ENCODE results near the gene YIF1B. TPM values are rescaled to one million over a fixed set of nuclear protein-coding genes. Genes with fewer than 3 reads are reported as not detected.

Gene YIF1B
- total RNA-seq, 2 donors from 2014 or later = 28.8 to 58.3 TPM

- Histone ChIP-seq H3K36me3 (peaks cover 9% of the 10 kb centered on the region), H3K27ac (no peak overlapping the region), H3K4me1 (no peaks in the 10 kb centered on the region), H3K9me3 (no peaks in the 10 kb centered on the region), H3K27me3 (no peaks in the 10 kb centered on the region), H3K4me3 (no peak overlapping the region), H3K9ac (ENCODE audit: low read depth in 2 of 2, low read length in 2 of 2) (no peak overlapping the region)
- TF ChIP-seq CTCF (IDR thresholded peaks at IDR 0.05) = no peak
- no peak for DNase-seq
- intact Hi-C loops (cut with DNase I) = loop anchor here (10.0 kb wide), 1 partner anchor 425 kb away; the partner anchor contains the start of genes SIPA1L3 and WDR87
Measured at GRCh38 chr19:38329651-38330050, 13.9 kb upstream of the YIF1B start.

GRCh38 chr19:38326591-38326990 lies 10.8 kb upstream of the YIF1B start:
- no peaks in the 10 kb centered on the region for H3K4me1 ChIP-seq
- no peak overlapping the region for H3K4me3 ChIP-seq
- no peaks in the 10 kb centered on the region for H3K27me3 ChIP-seq
- H3K9ac ChIP-seq (ENCODE audit: low read depth in 2 of 2, low read length in 2 of 2) = no peak overlapping the region
- no peak for TF ChIP-seq CTCF (IDR thresholded peaks at IDR 0.05)
- DNase-seq = no peak
- no peak overlapping the region for H3K27ac ChIP-seq
- intact Hi-C loops (cut with DNase I) = loop anchor here (10.0 kb wide), 1 partner anchor 422 kb away; the partner anchor contains the start of genes SIPA1L3 and WDR87
- no peaks in the 10 kb centered on the region for H3K9me3 ChIP-seq
- peaks cover 9% of the 10 kb centered on the region for H3K36me3 ChIP-seq

GRCh38 chr19:38324431-38324830 lies 8.7 kb upstream of the YIF1B start:
- H3K9ac ChIP-seq (ENCODE audit: low read depth in 2 of 2, low read length in 2 of 2) = no peak overlapping the region
- H3K36me3 ChIP-seq = peaks cover 9% of the 10 kb centered on the region
- H3K9me3 ChIP-seq = no peaks in the 10 kb centered on the region
- no peak for TF ChIP-seq CTCF (IDR thresholded peaks at IDR 0.05)
- intact Hi-C loops (cut with DNase I) = loop anchor here (10.0 kb wide), 1 partner anchor 420 kb away; the partner anchor contains the start of genes SIPA1L3 and WDR87
- H3K27me3 ChIP-seq = no peaks in the 10 kb centered on the region
- no peak overlapping the region for H3K27ac ChIP-seq
- H3K4me3 ChIP-seq = no peak overlapping the region
- no peak for DNase-seq
- no peaks in the 10 kb centered on the region for H3K4me1 ChIP-seq

- H3K9ac ChIP-seq (ENCODE audit: low read depth in 2 of 2, low read length in 2 of 2) = no peak overlapping the region
- DNase-seq = no peak
- no peak overlapping the region for H3K4me3 ChIP-seq
- H3K4me1 ChIP-seq = no peaks in the 10 kb centered on the region
- H3K27me3 ChIP-seq = no peaks in the 10 kb centered on the region
- peaks cover 9% of the 10 kb centered on the region for H3K36me3 ChIP-seq
- intact Hi-C loops (cut with DNase I) = loop anchor here (10.0 kb wide), 1 partner anchor 418 kb away; the partner anchor contains the start of genes SIPA1L3 and WDR87
- no peak overlapping the region for H3K27ac ChIP-seq
- no peak for TF ChIP-seq CTCF (IDR thresholded peaks at IDR 0.05)
- H3K9me3 ChIP-seq = no peaks in the 10 kb centered on the region
Measured at GRCh38 chr19:38323291-38323690, 7.5 kb upstream of the YIF1B start.

GRCh38 chr19:38321646-38322196 lies 6.0 kb upstream of the YIF1B start:
- H3K4me1 ChIP-seq = peaks cover 1% of the 10 kb centered on the region
- no peak overlapping the region for H3K27ac ChIP-seq
- H3K9me3 ChIP-seq = no peaks in the 10 kb centered on the region
- no peaks in the 10 kb centered on the region for H3K27me3 ChIP-seq
- no peak for TF ChIP-seq CTCF (IDR thresholded peaks at IDR 0.05)
- H3K36me3 ChIP-seq = peaks cover 5% of the 10 kb centered on the region
- intact Hi-C loops (cut with DNase I) = loop anchor here (10.0 kb wide), 1 partner anchor 417 kb away; the partner anchor contains the start of genes SIPA1L3 and WDR87
- H3K9ac ChIP-seq (ENCODE audit: low read depth in 2 of 2, low read length in 2 of 2) = peak overlapping the region; percentile 37 to 82
- no peak overlapping the region for H3K4me3 ChIP-seq
- DNase-seq = no peak

Measured in colonic mucosa (tissue), 4 donors.